Endodermal cell (in vitro differentiated cells): ENCODE results near the gene SPATA32. TPM values are rescaled to one million over a fixed set of nuclear protein-coding genes. Genes with fewer than 3 reads are reported as not detected.

ENCODE experiments used
- DNase-seq: peaks from one replicate; pipeline ENCODE4 v3.0.0-alpha.2; 2017
- H3K27ac ChIP-seq: 2 replicates; pipeline ENCODE4 v1.5.1; 2013; ENCODE audit warnings: mild to moderate bottlenecking, low read depth, low read length, moderate library complexity
- H3K27me3 ChIP-seq: 2 replicates; pipeline ENCODE4 v1.6.1; 2013; ENCODE audit warnings: mild to moderate bottlenecking, low read length, moderate library complexity; ENCODE audit not compliant: insufficient read depth, control insufficient read depth, poor library complexity, severe bottlenecking
- H3K36me3 ChIP-seq: 2 replicates; pipeline ENCODE4 v1.7.0; 2013; ENCODE audit warnings: mild to moderate bottlenecking, low read length, moderate library complexity; ENCODE audit not compliant: control insufficient read depth, insufficient read depth
- H3K4me1 ChIP-seq: one replicate; pipeline ENCODE4 v1.7.0; 2013; ENCODE audit warnings: low read length; ENCODE audit not compliant: control insufficient read depth, insufficient read depth
- H3K4me3 ChIP-seq: 2 replicates; pipeline ENCODE4 v1.5.1; 2013; ENCODE audit warnings: mild to moderate bottlenecking, low read length, moderate library complexity
- H3K9ac ChIP-seq: 2 replicates; pipeline ENCODE4 v1.6.1; 2013; ENCODE audit warnings: mild to moderate bottlenecking, low read length, moderate library complexity; ENCODE audit not compliant: poor library complexity, severe bottlenecking; ENCODE audit errors: extremely low read depth
- H3K9me3 ChIP-seq: 2 replicates; pipeline ENCODE4 v1.6.1; 2013; ENCODE audit warnings: mild to moderate bottlenecking, low read length, moderate library complexity; ENCODE audit not compliant: control insufficient read depth
- H3K27ac Mint-ChIP-seq: 2 replicates; pipeline ENCODE4 v1.8.0; 2020; ENCODE audit warnings: mixed read lengths
- H3K27me3 Mint-ChIP-seq: 2 replicates; pipeline ENCODE4 v1.8.0; 2021; ENCODE audit warnings: mild to moderate bottlenecking, mixed read lengths; ENCODE audit not compliant: insufficient read depth
- H3K36me3 Mint-ChIP-seq: 2 replicates; pipeline ENCODE4 v1.8.0; 2020; ENCODE audit warnings: low read depth, mixed read lengths
- H3K4me1 Mint-ChIP-seq: 2 replicates; pipeline ENCODE4 v1.8.0; 2020; ENCODE audit warnings: mixed read lengths
- H3K4me3 Mint-ChIP-seq: 2 replicates; pipeline ENCODE4 v1.8.0; 2020; ENCODE audit warnings: mild to moderate bottlenecking, moderate library complexity, mixed read lengths
- H3K9me3 Mint-ChIP-seq: 2 replicates; pipeline ENCODE4 v1.8.0; 2020; ENCODE audit warnings: mild to moderate bottlenecking, mixed read lengths
- WGBS, 2 experiments: methylation state at CpG; one replicate each; pipeline versions ENCODE4 v1.1.5 to v1.1.7; 2013; ENCODE audit warnings: missing lambda C conversion rate in 2 of 2, mixed read lengths in 1 of 2; ENCODE audit not compliant: insufficient coverage in 1 of 2, insufficient read length in 1 of 2; 5-methylcytosine and 5-hydroxymethylcytosine counted together
- total RNA-seq, 2 donors: library from RNA; stranded (reverse); fragmentation: NEBNext Ultra II Directional in 1 of 2; extraction: Animal tissue kit (Norgen Biotek cat#: 25700) in 1 of 2; gene quantifications; 2 replicates in 1 of 2; 3 replicates in 1 of 2; pipeline ENCODE4 v1.2.1, GENCODE V29; 2021
- TF ChIP-seq, protein P1 (sequence below): fragments of 200-600 bp; sonication (generic); conservative IDR thresholded peaks from 2 replicates; pipeline ENCODE4 v1.5.0; 2021; ENCODE audit warnings: antibody characterized with exemption, mild to moderate bottlenecking

Gene SPATA32
- total RNA-seq, 2 donors from 2014 or later: 0.18 TPM; not detected in 1

DNA sequence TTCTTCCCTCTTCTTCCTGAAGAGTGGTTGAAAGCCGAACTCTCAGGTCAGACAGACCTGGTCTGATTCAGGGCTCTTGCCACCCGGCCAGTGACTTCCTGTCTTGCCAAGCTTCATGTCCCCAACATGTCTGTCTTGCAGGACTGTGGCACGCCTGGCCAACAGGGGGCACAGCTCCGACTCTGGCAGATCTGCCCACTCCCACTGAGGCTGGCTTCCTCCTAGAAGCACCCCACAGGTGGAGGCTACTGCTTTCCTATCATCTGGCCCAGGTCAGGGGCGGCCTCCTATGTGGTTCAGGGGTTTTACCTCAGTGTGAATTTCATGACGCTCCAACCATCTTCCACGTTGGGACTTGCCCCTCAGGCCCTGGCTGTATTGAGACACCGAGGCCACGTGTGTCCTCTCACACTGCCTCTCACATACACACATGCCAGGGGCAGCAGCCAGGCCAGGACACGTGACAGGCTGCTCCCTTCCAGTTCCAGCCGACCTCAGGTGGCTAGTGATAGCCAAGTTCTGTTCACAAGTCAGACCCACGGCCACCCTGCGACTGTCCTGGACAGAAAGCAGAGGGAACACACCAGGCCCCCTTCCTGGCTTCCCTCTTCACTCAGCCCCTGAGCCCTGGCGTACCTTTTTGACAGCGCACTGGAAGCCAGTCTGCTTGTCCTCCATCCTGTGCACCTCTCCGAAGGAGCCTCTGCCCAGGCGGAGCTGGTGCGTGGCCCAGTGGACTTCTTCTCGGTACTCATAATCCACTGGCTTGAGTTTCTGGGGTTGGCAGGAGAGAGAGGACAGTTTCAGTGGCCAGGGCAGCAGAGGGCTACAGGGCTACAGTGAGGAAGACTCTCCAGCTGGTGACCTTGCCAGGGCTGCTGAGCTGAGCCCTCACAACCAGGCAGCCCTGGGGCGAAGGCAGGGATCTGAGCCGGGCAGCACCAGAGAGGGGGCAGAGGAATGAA, 22.6 kb upstream of the SPATA32 start:
- Histone ChIP-seq H3K9me3 (no peaks in the 10 kb centered on the region), H3K4me1 (no peaks in the 10 kb centered on the region), H3K27ac (no peak overlapping the region), H3K9ac (no peak overlapping the region), H3K4me3 (no peak overlapping the region), H3K27me3 (no peaks in the 10 kb centered on the region), H3K36me3 (peaks cover 34% of the 10 kb centered on the region)
- TF ChIP-seq, protein P1, sequence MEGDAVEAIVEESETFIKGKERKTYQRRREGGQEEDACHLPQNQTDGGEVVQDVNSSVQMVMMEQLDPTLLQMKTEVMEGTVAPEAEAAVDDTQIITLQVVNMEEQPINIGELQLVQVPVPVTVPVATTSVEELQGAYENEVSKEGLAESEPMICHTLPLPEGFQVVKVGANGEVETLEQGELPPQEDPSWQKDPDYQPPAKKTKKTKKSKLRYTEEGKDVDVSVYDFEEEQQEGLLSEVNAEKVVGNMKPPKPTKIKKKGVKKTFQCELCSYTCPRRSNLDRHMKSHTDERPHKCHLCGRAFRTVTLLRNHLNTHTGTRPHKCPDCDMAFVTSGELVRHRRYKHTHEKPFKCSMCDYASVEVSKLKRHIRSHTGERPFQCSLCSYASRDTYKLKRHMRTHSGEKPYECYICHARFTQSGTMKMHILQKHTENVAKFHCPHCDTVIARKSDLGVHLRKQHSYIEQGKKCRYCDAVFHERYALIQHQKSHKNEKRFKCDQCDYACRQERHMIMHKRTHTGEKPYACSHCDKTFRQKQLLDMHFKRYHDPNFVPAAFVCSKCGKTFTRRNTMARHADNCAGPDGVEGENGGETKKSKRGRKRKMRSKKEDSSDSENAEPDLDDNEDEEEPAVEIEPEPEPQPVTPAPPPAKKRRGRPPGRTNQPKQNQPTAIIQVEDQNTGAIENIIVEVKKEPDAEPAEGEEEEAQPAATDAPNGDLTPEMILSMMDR: peak; percentile 69
- 90 to 96% methylated on average over 16 to 21 of the region's 21 CpGs for WGBS, 2 experiments
- Mint-ChIP-seq H3K27ac (no peak overlapping the region), H3K4me3 (no peak overlapping the region), H3K4me1 (no peaks in the 10 kb centered on the region), H3K9me3 (no peaks in the 10 kb centered on the region), H3K36me3 (peaks cover 49% of the 10 kb centered on the region), H3K27me3 (no peaks in the 10 kb centered on the region)
- DNase-seq: peak; percentile 79

DNA sequence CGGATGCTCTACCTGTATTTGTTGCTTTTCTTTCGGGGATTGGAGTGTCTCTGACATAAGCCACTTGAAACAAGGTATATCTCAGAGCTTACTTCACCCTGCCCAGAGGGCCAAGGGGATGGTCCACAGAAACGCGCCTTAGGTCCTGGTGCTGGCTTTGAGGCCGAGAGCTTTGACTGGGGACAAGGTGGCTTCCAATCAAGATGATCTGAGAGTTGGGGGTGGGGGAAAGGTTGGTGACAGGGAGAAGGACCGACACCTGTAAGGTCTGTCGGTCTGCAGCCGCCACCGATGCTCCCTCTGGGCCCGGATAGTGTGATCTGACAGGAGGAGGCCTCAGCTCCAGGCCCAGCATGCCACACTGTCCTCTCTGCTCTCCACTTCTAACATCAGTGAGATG, 21.8 kb upstream of the SPATA32 start:
- H3K9ac ChIP-seq: no peak overlapping the region
- no peaks in the 10 kb centered on the region for H3K27me3 Mint-ChIP-seq

DNA sequence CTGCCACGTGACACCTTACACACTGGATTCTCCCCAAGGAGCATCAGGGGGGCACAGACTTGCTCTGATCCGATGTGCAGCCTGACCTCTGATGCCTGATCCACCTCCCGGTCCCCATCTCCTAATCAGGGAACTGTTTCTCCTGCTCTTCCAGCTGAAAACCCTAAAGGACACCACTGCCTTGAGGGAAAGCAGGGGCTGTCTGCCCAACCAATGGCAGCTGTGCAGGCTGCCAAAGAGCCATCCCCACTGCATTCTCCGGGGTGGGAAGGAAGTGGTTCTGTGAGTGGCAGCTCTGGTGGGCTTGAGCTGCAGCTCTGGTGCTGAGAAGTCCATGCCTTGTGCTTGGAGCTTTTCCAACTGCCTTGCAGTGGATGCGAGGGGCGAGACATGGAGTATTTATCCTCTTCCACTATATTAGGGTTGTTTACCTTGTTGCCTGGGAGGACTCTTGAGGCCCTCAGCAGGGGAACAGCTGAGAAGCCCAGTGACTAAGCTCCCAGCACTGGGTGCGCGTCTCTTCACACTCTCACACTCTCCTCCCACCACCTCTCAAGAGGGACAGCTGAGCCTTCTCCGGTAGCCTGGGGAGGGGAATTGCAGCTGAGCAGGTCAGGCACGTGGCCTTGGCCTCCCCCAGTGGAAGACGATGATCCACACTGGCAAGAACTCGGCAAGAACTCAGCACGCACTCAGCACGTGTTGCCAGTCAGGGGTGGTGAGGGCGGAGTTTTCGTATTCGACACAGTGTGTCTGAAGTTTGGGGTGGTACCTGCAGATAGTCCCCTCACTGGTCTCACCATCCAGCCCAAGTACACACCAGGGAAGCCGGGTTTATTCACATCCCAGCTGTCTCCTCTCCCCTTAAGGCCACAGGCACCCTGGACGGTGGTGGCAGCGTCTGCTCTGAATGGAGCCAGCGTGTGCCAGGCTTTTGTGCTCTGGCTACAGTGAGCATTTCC, 21.1 kb upstream of the SPATA32 start:
- Mint-ChIP-seq H3K27me3 (no peaks in the 10 kb centered on the region), H3K27ac (no peak overlapping the region), H3K36me3 (peaks cover 45% of the 10 kb centered on the region), H3K4me3 (no peak overlapping the region), H3K4me1 (no peaks in the 10 kb centered on the region), H3K9me3 (no peaks in the 10 kb centered on the region)
- H3K9ac ChIP-seq: no peak overlapping the region
- no peaks in the 10 kb centered on the region for H3K4me1 ChIP-seq
- no peaks in the 10 kb centered on the region for H3K27me3 ChIP-seq
- DNase-seq: peak; percentile 77
- 88 to 94% methylated on average over 12 to 19 of the region's 21 CpGs for WGBS, 2 experiments
- peak overlapping the region; percentile 11 for H3K27ac ChIP-seq
- H3K36me3 ChIP-seq: peaks cover 34% of the 10 kb centered on the region
- TF ChIP-seq, protein P1: no peak
- H3K9me3 ChIP-seq: no peaks in the 10 kb centered on the region
- no peak overlapping the region for H3K4me3 ChIP-seq

More for the DNA sequence above, 21.8 kb upstream of the SPATA32 start:
- H3K27me3 ChIP-seq: no peaks in the 10 kb centered on the region
- H3K36me3 Mint-ChIP-seq: peaks cover 48% of the 10 kb centered on the region
- no peaks in the 10 kb centered on the region for H3K4me1 Mint-ChIP-seq
- H3K27ac Mint-ChIP-seq: no peak overlapping the region
- no peak overlapping the region for H3K4me3 ChIP-seq
- 91% methylated on average over 9 to 10 of the region's 10 CpGs for WGBS, 2 experiments
- no peaks in the 10 kb centered on the region for H3K9me3 ChIP-seq
- no peak for DNase-seq
- H3K9me3 Mint-ChIP-seq: no peaks in the 10 kb centered on the region
- peaks cover 34% of the 10 kb centered on the region for H3K36me3 ChIP-seq
- TF ChIP-seq, protein P1: no peak
- no peak overlapping the region for H3K4me3 Mint-ChIP-seq
- H3K27ac ChIP-seq: no peak overlapping the region
- no peaks in the 10 kb centered on the region for H3K4me1 ChIP-seq
